GM19043 (cell line): ENCODE measurements around the gene SHISA5.
"Not testable (repeated sequence)": the region's sequence is repeated elsewhere in the genome, so short reads cannot be mapped to it uniquely, and the experiment has no call there.

ENCODE experiments used
- ATAC-seq: cut with Tn5 transposase; IDR thresholded peaks from one replicate; pipeline ENCODE4 v1.9.1; 2021; ENCODE audit warnings: low read depth; ENCODE audit not compliant: unreplicated experiment

The SHISA5 gene

DNA sequence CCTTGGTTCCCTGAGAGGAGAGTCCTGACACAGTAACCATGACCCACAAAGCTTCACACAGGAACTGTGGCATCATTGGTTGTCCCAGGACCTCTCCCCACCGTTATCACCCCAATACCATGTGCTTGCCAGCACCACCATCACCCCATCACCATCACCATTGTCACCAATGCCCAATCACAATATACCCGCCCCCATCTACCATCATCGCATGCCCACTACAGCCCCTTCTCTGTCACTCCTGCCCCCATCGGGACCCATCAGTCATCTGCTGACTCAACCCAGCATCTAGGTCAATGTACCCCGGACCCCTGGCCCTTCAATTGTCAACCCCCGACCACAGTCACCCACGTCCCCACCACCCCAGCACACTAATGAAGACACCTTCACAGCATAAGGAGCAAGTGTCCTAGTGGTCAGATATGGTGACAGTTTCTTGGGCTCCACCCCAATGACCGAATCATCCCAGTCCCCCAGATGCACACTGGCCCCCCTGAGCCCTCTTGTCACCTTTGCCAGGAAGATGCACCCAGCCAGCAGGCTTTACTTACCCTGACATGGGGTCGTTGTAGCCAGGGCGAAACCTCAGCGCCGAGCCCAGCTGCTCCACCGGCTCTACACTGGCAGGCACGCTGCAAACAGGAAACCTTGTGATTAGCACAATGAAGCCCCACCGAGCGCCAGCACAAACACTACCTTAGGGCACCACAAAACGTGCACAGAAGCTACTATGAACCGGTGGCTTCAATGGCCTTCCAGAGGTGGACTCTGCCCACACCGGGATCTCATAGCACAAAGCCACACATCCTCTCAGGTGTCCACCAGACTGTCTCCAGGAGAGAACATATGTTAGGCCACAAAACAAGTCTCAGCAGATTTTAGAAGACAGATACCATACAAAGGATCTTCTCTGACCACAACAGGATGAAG lies 25.1 kb downstream of the SHISA5 start:
- ATAC-seq: peak; percentile 52

DNA sequence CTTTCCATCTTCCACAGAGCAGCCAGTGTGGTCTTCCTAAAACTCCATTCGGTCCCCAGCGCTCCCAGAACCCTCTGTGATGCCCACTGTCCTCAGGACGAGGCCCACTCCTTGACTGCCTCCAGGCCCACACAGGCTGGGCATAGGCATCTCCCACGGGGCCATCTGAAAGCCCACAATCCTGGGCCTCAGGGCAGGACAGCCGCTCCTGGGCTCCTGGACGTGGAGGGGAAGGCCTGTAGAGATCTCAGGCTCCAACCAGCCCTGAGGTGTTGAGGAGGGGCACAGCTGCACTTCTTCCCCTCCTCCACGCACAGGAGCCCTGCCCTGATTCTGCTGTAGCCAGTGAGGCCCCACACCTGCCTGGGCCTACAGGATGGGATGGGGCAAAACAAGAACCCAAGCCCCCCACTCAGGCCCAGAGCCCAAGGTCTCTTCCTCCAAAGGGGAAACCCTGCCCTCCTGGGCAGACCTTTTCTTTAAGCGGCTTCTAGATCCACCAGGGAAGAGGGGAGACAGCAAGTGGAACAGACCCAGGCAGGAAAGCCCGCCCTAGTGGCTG lies 25.9 kb downstream of the SHISA5 start:
- ATAC-seq: no peak

DNA sequence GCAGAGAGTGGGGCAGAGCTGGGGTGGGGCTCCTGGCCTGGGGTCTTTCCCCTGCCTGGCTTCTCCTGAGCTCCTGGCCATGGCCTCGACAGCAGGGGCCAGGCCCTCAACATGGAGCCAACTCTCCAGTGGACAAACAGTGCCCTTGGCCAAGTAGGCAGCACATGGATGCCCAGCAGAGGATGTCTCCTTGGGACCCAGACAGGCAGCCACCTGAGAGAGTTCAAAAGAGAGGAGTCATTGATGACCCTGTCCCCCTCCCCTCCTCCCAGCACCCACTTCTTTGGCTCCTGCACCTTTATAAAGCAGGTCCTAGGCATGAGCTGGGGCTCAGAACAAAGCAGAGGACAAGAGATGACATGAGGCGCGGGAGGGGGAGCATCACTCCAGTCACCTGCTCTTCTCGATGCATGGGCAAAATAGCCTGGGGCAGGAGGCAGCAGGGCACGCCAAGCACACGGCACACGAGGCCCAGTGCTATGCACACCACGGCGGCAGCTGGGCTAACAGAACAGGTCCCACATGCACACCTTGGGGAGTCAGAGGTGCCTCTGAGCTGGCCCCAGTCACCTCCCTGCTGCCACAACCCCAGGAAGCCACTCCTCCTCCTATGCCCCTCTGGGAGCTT lies 27.4 kb downstream of the SHISA5 start:
- no peak for ATAC-seq

DNA sequence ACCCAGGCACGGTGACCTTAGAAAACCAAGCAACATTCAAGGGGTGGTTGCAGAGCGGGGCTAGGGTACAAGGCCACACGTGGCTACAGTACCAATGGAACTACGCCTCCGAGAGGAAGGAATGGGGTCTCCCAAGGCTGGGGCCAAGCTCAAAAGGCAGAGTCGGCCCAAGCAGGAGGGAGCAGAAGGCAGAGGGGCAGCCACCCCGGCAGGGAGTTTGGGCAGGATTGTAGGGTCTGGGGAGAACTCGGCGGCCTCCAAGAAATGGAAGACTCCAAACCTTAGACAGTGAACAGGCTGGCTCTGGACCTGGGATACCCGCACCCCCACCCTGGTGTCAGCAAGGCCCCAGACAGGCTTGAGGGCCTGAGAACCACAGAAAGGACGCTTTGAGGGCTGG lies 28.8 kb downstream of the SHISA5 start:
- no peak for ATAC-seq

DNA sequence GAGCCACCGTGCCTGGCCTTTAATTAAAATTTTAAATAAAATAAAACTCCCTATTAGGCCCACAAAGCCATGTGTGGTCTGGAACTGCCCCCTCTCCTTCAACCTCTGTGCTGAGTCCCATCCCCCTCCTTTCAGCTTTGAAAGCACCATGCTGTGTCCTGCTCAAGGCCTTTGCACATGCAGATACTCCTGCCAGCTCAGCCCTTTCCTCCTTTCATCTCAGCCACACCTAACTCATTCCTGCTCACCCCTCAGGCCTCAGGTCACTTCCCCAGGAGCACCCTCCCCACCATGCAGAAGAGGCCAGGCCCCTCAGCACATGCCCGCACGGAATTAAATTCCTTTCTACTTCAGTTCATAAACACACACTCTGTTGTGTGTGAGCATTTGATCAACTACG lies 29.4 kb downstream of the SHISA5 start:
- ATAC-seq: no peak

DNA sequence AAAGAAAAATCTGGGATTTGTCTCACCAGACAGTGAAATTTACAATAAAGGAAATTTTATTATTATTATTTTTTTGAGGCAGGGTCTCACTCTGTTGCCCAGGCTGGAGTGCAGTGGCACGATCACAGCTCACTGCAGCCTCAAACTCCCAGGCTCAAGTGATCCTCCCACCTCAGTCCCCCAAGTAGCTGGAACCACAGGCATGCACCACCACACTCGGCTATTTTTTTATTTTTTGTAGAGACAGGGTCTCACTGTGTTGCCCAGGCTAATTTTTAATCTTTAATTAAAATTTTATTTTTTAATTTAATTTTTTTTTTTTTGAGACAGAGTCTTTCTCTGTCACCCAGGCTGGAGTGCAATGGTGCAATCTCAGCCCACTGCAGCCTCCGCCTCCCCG lies 29.9 kb downstream of the SHISA5 start:
- not testable (repeated sequence) for ATAC-seq

DNA sequence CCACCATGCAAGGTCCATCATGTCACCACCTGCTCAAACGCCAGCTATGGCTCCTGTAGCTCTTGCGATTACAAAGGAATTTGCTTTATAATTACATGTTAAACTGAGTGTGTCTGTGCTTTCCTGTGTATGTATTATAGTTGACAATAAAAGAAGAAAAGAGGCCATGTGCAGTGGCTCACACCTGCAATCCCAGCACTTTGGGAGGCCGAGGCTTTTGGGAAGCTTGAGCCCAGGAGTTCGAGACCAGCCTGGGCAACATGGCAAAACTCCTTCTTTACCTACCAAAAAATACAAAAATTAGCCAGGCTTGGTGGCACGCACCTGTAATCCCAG lies 30.4 kb downstream of the SHISA5 start:
- ATAC-seq: no peak

DNA sequence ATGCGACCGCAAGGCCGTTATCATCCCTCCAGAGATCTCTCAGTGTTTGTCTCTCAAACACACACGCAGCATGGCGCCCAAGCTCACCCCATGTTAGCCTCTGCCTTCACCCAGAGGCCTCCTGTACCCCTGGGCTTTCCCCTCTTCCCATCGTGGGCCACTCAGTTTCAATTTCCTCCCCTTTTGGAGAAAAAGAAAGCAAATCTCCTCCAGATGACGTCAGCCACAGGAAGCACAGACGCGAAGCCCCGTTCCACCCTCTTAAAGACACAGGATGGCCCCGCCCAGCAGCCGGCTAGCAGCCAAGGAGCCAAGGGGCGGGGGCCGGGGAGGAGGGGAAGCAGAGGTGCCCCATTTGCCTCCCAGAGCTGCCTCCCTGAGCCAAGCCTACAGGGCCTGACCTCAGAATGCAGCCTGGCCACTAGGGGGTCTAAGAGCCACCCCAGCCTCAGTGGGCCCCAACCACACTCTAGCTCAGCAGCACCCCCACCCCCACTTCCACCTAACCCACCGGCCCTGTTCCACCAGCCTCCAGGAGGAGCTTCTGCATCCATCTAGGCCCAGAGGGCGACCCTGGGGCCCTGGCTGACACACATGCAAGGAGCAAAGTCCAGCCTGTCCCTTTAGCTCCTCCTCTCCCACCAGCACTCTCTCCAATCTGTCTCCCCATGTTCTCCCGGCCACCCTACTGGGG lies 30.9 kb downstream of the SHISA5 start:
- peak; percentile 83 for ATAC-seq

DNA sequence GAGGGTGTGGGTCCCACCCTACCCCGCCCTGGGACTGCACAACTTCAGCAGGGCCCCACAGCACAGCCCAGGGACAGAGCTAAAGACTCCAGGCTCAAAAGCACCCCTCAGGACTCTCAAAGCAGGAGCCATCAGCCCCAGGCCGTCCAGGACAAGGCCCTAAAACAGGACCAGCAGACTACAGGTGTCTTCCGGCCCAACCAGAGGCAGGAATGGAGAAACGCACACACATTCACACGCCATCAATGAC lies 31.4 kb downstream of the SHISA5 start:
- ATAC-seq: no peak

DNA sequence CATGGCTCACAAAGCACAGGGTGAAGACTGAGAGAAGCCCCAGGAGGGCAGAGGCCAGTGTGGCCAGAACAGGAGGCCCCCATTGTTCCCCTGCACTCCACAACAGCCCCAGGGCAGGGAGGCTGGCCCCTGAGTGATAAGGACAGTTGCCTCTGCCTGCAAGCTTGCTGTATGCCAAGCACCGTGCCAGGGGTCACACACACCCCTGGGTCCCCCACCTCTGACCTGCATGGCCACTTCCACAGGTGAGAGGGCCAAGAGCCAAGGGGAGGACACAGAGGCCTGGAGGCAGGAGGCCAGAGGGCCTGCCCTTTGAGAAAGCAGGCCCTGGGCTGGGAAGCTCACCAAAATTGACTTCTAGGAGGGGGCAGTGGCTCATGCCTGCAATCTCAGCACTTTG lies 33.7 kb downstream of the SHISA5 start:
- ATAC-seq: no peak

DNA sequence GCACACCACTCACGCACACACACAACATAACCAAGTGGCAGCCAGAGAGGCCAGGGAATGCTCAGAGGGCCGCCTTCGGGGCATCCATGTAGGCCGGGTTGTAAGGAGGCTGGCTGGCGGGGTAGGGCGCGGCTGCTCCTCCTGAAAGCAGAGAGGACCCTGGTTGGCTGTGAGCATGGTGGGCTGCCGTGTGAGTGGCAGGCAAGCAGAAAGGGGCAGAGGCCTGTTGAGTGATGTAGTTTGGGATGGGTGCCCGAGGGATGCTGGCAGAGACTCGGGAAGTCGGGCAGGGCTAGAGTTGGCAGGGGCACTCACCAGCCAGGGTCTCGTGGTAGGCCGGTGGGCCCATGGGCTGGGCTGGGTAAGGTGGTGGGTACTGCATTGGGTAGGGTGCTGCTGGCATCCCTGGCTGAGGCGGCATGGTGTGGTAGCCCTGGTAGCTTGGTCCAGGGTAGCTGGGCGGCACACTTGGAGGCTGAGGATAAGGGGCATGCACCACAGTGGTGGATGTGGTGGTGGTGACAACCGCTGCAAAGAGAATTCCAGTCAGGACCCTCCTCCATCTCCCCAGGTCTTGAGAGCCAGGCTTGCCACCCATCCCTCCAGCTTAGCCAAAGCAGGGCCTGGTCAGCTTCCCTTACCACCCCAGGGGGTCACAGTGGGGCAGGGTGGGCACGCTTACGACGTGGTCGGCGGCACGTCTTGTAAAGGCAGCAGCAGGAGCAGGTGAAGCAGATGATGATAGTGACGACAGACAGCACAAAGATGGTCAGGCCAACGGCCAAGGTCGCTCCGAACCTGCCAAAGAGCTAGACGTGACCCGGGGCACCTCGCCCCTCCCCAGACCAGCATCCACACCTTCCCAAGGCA lies 34.7 kb downstream of the SHISA5 start:
- ATAC-seq: no peak

DNA sequence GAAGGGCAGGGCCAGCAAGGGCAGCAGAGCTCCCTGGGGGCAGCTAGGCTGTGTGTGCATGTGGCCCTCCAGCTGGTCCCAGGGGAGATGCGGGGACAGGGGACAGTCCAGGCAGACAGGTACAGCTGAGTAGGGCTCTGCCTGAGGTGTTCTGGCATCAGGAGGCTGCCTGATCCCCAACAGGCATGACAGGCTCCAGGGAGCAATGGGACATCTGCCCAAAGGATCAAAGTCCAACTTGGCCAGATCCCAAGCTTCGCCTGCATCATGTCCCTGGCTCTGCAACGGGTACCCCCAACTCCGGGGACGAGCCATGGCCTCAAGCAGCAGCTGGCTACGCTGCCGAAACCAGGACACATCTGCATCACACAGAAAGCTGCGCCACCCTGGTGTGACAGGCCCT lies 35.6 kb downstream of the SHISA5 start:
- no peak for ATAC-seq

DNA sequence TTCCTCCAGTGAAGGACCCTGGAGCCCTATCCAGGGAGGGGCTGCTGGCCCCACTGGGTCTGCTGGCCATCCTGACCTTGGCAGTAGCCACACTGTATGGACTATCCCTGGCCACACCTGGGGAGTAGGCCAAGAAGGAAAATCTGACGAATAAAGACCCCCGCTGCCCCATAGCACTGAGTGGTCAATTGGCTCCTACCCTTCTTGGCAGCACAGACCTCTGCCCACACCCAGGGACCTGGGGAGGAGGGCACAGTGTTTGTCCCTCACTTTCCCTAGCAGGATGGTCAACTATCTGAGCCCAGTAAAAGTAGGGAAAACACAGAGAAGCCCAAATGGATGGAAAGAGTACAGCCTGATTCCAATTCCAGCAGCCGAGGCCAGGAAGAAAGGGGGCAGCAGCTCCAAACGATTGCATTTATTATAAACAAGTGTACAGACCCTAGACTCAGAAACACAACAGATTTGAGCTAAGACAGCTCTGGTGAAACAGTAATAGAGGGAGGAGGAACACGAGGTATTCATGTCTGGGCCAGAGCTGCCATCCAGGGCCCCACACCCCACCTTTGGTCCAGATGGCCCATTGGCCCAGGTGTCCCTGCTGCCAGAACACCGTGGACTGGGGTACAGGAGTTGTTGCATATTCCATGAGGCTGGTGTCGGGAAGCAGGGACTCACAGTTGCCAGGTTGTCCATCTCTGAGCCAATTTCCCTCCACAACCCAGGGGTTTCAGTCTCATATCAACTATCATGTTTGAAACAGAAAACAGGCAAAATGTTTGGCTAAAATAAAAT lies 36.3 kb downstream of the SHISA5 start:
- ATAC-seq: no peak

DNA sequence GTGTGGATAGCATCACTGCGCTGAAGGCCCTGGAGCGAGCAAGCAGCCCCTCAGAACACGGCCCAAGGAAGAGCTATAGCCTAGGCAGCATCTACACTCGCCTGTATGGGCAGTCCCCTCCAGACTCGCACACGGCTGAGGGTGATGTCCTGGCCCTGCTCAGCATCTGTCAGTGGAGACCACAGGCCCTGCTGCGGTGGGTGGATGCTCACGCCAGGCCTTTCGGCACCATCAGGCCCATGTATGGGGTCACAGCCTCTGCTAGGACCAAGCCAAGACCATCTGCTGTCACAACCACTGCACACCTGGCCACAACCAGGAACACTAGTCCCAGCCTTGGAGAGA lies 36.9 kb downstream of the SHISA5 start:
- ATAC-seq: no peak

DNA sequence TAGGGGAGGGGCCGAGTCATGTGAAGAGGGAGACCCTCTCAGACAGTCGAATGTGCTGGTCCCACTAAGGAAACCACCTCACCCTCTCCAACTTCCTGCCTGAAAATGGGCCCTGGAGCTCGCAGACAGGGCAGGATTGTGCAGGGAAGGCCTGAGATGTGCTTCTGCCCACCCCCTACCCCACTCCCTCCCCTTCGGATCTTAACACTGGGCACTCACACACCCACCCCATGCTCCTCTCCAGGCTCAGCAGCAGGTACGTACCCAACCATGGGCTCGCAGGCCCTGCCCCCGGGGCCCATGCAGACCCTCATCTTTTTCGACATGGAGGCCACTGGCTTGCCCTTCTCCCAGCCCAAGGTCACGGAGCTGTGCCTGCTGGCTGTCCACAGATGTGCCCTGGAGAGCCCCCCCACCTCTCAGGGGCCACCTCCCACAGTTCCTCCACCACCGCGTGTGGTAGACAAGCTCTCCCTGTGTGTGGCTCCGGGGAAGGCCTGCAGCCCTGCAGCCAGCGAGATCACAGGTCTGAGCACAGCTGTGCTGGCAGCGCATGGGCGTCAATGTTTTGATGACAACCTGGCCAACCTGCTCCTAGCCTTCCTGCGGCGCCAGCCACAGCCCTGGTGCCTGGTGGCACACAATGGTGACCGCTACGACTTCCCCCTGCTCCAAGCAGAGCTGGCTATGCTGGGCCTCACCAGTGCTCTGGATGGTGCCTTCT lies 37.4 kb downstream of the SHISA5 start:
- ATAC-seq: no peak

DNA sequence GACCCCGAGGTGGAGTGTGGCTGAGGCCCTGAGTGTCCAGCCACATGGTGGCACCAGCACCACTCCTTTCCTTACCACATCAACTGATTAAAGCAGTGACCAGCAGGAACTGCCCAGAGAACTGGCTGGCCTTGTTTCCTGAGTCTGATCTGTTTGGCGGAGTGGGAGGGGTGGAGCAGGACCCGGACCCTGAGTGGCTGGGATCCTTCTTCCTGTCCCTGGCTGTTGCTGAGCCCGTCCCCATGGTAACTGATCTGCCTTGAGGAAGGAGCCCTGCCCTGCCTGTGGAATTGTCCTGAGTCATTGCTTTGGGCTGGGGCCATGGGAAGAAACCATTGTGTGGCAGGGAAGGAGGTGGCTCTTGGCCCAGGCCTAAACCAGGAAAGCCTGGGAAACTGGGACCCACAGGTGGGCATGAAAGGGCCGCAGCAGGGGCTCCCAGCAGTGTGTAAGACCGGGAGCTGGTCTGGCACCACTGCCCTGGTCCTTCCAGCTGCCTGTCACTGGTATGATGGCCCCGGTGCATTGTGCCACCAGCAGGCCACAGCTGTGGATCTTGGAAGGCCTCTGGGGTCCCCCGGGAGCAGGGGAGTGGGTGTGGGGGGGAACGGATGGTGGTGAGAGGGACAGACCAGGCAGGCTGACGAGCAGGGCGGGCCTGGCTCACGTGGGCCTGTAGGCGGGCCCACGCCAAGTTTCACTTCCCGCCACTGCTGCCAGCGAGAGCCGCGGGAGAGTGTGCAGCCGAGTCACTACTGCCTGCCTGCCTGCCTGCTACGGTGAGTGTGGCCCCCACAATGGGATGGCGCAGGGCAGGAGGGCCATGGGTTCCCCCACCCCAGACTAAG lies 38.2 kb downstream of the SHISA5 start:
- ATAC-seq: peak; percentile 80

DNA sequence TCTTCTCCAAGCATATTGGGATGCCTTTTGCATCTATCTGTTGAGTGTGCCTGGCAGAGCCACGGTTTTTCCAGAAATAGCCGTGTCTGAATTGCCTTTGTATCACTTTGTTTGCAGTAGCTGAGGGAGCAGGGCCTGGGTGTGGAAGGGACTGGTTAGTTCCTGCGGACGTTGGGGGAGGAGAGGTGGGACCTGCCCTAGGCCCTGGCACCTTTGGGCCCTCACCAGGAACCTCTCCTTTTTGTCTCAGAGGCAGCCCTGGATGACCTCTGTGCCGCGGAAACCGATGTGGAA lies 38.8 kb downstream of the SHISA5 start:
- ATAC-seq: no peak

DNA sequence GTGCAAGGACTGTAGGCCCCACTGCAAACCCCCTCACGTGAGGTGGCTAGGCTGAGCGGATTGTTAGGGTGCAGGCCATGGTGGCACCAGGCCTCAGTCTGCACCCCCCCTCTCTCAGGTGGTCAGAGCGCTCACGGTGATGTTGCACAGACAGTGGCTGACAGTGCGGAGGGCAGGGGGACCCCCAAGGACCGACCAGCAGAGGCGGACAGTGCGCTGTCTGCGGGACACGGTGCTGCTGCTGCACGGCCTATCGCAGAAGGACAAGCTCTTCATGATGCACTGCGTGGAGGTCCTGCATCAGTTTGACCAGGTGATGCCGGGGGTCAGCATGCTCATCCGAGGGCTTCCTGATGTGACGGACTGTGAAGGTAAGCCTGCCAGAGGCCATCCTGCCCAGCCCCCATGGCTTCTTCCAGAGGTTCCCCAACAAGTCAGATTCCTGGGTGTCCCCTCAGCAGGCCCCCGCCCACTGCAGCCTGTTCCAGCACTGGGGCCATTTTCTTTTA lies 39.2 kb downstream of the SHISA5 start:
- ATAC-seq: no peak
